CD4-positive, alpha-beta T cell treated with Interleukin-2 at 100 ng/mL for 4 hours (primary cell): ENCODE measurements around the gene MUC5B.

Source experiments
- DNase-seq: peaks from one replicate; pipeline ENCODE4 v3.0.0-alpha.2; 2020; ENCODE audit warnings: low spot score

Gene MUC5B

DNA sequence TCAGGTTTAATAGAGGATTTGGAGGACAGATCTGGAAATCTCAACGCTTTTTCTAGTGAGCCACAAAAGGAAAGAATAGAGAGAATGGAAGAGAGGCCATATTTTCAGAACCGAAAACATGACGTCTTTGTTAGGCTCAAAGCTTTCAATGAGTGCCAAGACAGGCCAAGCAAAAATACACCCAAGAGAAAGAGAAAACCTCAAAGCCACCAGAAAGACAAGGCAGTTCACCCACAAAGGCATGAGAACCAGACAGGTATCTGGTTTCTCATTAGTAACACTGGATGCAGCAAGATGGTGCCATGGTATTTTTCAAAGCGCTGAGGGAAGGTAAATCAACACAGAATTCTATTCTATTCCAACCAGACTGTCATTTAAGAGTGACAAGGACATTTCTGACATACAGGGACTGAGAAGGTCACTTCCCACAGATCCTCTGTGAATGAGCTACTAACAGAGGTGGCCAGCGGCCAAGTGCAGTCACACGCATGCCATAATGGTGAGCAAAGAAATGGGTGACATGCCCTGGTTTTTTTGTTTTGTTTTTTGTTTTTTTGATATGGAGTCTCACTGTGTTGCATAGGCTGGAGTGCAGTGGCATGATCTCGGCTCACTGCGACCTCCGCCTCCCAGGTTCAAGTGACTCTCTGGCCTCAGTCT is 44.7 kb downstream of the MUC5B start:
- DNase-seq, result no peak

DNA sequence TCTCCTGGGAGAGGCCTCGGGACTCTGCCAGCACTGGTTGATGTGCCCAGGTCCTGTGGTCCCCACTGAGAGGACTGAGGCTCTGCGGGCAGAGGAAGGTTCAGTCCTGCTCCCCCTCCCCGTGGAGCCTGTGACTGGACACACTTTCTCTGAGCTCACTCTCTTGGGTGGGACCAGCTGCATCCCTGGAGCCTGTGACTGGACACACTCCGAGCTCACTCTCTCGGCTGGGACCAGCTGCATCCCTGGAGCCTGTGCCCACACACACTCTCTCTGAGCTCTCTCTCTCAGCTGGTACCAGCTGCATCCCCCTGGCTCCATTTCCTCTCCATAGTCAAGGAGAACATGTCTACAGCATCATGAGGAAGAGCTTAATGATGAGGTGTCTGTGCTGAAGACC is 47.1 kb downstream of the MUC5B start:
- no peak for DNase-seq

DNA sequence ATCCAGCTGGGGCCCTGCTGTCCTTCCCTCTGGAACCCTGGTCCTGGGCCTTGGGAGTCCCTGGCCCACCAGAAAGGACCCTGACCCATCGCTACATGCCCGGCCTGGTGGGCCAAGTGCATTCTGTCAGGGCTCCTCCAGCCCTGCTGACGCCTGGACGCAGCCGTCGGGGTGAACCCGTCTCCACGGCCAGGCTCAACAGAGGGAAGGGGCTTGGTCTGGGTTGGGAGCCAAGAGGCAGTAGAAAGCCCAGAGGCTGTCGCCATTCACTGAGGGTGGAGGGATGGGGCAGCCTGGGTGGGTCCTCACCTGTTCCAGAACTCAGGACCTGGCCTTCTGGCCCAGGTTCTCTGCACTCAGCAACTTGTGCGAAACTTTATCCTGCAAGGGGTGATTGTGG is 47.6 kb downstream of the MUC5B start:
- DNase-seq, result no peak

DNA sequence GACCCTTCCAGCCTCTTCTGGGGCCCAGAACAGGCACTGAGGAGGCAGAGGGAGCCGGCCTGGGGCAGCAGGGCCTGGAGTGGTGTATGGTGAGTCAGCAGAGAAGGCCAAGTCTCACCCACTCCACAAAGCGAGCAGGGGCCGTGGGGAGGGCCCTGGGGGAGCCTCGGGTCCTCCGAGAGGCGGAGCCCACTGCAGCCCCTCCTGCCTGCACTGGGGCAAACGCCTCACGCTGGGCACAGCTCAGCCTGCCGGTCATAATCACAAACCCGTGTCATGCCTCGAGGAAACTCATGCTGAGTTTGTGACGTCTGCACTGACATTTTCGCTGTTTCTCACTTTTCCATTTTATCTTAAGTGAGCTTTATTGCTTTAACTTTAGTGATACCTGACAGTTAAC is 48.1 kb downstream of the MUC5B start:
- no peak for DNase-seq

DNA sequence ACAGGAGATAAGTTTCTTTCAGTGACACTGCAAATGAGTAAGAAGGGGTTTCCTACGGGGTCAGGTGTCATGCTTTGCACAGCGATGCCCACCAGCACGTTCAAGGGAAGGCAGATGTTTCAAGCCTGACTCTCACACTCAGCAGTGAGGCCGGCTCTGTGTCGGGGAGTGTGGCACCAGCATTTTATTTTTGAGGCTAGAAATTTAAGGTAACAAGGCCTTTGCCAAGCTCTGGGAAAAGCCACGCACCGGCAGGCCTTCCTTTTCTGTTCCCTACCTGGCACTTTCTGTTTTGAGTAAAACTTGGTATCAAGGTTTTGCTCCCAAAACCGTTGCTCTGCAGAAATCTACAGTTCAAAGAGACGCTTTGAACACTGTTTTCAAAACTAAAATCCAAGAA is 48.5 kb downstream of the MUC5B start:
- no peak for DNase-seq

DNA sequence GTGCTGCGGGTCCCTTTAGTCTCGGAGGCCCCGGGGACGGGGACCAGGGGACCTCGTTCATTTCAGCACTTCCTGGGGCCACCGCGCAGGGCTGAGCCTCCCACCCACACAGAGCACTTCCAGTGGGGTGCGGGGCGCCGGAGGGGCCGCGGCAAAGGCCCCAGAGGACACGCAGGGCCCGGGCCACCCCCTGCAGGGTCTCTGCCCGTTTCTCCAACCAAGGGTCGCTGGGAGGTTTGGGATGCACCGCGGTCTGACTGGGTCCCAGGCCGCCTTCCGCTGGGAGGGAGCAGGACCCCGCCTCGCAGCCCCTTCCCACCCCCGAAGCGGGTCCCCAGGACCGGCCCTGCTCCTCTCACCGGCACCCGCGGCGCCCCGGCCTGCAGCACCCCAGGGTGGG is 49.1 kb downstream of the MUC5B start:
- no peak for DNase-seq

DNA sequence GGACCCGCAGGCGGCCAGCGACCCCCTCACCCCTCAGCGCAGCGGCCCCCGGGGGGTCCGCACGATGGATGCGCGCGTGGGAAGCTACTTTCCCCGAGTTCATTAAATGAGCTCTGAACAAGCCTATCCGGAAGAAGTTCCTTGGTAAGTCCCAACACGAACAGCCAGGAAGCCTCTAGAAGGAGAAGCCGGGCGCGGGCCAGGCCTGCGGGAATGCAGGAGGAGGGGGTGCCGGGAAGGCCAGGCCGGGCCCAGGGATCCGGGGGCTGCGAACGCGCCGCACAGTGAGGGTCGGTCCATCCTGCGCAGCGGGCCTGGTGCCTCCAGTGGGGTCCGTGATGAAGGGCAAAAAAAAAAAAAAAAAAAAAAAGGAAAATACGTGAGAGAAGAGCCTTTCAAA is 49.7 kb downstream of the MUC5B start:
- DNase-seq, result no peak

DNA sequence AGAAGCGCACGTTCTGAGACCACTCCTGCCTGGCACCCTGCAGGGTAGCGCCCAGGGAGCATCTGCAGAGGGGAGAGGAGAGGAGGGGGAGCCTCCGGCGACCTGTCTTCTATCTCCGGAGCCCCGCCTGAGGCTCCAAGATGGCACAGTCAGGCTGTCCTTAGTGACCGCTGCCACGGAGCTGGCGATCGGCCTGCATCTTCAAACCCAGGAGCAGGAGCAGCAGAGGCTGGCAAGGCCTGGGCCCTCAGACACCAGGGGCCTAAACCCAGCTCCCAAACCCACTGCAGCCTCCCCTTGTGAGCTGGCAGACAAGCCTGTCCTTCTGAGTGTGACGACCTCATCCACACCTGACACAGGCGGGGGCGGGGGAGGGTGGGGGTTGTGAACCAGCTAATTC is 51.6 kb downstream of the MUC5B start:
- DNase-seq, result no peak

DNA sequence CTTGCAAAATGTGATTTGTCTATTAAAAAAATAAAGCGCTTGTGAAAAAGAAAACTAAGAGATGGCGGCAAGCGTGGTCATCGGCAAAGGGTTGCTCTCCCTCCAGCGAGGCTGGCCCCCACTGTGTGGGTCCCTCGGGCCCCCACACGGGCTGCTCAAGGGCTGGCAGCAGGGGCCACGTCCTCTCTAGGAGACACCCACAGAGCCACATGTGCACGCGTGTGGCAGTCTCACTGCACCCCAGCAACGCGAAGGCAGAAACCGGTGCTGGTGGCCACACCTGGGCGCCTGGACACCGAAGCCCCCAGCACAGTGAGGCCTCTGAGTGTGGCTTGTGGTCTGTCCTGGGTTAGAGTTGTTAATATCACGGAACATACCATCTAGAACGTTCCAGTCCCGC is 52.2 kb downstream of the MUC5B start:
- DNase-seq, result no peak

DNA sequence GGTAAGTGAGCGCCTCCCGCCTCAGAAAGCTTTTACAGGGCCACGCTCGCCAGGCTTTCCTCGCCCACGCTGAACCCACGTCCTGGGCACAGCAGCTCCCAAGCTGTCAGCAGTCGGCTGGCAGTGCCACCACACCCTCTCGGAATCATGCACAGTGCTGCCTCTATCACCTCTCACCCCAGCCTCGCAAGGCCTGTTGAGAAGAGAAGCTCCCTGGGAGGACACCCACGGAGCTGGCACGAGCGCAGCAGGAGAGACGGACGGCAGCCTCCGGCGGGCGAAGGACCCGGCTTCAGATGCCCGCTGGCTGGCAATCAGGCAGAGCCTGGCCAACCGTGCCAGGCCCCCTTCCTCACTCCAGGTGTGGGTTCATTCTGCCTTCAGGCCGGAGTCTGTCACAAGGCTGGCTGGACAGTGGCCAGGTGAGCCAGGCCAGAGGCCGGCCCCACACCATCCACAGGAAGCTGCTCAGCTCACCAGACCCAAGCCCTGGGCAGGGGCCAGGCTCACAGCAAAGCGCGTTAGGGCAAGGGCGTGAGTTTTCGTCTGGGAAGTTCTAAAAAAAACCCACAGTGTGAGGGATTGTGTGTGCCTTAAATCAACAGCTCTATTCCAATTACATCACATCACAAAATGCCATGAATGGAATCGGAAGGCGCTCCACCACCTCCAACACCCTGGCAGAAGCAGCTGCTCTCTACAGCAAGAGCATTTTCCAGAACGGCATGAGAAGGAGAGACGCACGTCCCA is 53.4 kb downstream of the MUC5B start:
- no peak for DNase-seq

DNA sequence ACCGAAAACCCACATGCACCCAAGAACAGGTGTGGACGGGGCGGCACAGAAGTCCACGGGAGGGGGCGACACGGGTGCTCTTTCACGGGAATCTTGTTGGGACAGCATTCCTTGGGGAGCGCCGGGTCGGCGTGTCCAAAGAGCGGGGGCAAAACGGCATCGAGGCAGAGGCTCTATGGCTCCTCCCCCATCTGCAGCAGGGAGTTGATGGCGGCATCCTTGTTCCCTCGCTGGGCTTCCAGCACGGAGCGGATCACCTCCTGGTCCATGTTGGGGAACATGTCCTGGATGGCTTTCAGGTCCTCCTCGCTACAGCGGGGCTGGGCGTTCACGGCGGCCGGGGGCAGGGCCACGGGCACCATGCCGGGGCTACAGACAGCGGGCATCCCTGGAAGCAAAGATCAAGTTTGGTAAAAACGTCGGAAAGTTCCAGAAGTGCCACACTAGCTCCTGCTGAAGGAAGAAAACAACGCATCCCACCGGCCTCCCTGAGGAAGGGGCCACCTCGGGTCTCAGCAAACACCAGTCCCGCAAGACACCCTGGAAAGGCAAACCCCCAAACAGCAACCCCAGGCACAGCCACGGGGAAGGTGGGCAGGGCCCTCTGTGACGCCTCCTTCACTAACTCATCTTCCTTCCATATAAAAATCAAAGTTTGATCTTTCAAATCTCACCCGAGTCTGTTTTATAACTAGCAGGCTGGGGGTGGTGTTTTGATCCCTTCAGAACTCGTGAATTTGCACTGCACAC is 54.2 kb downstream of the MUC5B start:
- no peak for DNase-seq

DNA sequence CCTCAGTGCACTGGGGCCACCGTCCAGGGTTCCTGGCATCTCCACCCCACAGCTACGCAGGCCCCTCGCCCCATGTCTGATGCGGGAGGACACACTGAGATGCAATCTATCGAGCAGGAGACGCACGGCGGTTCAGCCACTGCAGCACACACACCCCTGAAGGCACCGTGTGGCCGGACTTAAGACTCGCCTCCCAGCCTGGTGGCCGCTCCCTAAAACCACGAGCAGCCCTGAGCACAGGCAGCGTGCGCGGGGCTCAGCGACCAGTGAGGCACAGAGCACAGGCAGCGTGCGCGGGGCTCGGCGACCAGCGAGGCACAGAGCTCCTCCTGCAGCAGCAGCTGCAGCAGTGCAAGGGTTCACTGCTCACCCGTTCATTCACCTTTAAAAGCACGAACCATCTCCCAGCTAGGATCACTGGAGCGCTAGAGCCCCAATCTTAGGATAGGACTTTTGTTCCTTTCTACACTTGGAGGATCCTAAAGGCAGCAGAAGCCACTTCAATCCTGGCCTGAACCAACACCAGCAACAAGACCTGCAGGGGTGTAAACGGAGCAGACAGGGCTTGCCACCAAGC is 55.2 kb downstream of the MUC5B start:
- no peak for DNase-seq

DNA sequence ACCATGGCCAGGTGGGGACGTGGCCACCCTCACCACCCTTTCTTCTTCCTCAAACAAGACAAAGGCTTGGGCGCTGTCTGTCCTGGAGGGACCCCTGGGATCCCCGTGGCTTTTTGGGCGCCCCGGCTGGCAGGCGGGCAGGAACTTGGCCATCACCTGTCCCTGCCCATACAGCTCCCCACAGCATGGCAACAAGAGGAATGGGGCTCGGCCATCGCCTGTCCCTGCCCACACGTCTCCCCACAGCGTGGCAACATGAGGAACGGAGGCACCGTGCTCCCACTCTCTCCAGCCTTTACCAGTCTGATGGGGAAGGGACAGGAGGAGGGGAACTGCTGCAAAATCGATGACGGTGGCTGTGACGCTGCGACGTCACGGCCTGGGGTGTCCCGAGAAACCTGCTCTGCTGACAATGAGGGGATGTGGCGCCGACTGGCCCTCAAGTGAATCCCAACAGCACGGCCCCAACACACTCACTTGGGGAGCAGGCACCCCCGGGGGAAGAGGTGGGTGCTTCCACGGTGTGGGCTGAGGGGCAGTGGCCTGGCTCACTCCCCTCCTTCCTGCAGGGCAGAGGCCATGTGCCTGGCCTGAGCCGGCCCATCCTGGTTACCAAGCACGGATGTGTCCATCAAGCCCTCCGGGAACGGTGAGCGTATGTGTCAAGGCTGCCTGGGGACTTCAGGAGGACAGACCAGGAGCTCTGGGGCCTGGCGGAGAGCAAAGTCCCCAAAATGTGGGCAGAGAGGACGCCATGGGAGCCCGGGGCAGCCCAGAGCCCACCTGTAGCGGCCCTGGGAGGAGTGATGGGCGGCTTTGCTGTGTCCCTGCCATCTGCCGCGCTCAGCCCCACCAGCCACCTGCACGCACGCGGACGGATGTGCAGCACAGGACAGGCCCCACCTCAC is 56.2 kb downstream of the MUC5B start:
- no peak for DNase-seq

DNA sequence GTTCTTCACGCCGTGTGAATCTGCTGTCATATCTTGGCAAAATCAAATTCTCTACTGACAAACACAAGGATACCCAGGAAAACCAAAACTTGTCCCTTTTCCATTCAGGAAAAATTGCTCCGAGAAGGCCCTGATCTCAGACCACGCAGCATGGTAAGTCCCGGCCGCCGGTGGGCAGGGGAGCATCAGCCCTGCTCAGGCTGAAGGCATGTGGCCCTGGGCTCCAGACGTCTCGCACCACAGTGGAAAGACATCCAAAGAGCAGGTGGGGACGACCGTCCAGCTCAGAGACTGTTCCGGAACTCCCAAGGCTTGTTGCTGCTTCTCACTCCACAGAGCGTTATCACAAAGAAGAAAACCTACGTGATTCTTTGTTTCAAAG is 56.8 kb downstream of the MUC5B start:
- DNase-seq, result no peak

DNA sequence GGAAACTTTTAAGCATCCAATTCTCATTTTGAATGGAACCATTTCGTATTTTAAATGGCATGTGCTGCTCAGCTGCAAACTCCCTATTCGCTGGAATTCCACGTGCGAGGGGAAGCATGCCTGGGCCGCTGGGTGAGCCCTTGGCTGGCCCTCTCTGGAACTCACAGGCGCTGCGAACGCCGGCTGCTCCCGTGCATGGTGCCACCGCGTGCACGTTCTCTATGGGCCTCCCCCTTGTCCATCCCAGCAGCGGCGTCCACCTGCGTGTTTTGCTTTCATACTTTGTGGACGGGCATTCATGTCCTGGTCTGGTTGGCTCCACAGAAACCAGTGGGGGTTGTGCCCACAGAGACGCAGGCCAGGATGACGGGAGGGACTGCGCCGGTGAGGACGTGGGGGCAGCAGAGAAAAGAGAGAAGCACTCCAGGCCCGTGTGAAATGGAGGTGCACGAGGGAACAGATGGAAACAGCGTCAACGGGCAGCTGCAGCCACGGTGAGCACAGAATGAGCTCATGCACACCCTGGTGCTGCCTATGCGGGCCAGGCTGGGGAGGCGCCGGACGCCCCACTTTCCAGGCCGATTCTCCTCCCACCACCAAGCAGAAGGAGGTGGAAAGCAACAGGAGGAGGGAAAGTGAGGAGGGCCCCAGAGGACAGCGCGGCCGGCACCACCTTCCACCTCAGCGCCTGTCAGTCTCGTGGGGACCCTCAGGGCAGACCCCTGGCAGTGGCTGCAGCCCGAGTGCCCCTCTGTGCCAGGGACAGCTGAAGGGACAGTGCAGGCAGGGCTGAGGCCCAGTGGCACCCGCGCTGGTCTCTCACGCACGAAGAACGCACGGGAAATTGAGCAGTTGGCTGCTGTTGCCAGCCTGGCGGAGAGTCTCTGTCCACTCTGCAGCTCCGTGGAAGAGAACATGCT is 57.5 kb downstream of the MUC5B start:
- no peak for DNase-seq

DNA sequence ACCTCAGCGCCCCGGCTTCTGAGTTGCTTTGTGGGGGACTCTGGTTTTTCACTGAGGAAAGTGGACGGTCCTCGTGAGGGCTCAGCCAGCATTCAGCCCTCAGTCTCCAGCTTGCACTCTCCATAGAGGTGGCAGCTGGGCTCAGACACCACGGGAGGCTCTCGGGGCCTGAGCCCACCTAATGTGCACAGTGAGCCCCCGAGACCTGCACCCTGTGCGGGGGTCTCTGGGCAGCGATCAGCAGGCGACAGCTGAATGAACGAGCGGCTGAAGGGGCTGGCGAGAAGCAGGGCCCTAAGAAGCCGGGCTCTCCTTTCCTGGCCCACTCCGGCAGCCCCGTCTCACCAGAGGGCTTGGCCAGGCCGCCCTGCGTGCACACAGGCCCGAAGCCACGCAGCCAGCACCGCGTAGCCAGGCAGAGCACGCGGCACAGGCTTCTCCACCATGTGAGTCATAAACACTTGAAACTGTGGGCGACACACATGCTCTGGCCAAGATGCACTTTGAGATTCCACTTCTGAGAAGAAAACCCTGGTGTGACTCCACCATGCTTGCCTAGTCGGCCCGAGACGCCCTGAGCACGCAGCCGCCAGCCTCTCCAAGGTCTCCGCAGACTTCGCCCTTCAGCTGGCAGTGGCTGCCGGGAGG is 58.6 kb downstream of the MUC5B start:
- no peak for DNase-seq

DNA sequence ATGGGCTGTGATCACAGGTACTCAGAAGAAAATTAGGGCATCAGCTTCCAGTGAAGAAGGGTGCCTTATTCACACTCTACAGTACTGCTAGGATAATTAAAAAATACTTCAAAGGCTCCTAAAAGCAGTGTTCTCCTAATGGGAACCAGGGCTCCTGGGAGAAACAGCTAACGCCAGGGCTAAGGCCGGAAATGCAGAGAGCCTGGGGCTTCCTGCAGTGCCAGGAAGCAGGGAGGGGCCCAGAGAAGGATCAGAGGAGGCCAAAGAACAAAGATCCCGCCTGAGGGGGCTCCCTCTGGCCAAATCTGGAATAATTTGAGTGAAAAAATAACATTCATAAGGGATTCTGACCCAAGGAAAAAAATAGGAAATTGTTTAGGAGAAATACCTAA is 59.1 kb downstream of the MUC5B start:
- no peak for DNase-seq

DNA sequence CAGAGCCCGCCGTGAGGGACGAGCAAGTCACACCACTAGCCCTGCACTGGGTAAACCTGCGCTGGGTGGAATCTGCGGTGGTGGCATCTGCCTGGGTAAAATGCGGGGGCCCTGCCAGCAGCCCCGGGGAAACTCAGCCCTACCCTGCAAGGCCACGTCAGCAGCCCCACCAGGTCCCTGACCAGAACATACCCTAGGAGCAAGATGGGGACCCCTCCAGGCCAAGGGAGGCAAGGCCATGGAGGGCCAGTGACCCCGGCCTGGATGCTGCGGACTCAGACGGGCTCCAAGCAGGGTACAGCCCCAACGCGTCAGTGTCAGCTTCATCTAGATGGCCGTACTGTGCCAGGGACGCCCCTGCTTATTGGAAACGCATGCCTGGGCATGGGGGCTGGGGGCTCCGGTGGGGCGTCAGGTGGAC is 60.2 kb downstream of the MUC5B start:
- no peak for DNase-seq

DNA sequence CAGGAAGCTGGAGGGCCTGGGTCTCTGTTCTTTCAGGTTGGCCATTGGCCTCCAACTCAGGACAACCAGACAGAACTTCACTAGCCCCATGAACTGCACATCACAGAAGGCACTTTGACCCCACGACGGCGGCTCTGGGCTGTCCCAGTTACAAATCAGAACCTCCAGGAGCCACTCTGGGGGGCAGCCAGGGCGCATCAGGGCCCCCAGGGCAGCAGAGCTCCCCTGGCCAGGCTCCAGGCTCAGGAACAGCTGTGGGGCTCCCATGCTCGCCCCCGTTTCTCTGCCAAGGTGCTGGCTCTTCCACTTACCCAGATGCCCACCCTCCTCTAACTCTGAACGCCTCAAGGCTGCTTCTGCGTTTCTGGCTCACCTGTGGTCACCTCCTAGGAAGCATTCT is 61.0 kb downstream of the MUC5B start:
- no peak for DNase-seq

DNA sequence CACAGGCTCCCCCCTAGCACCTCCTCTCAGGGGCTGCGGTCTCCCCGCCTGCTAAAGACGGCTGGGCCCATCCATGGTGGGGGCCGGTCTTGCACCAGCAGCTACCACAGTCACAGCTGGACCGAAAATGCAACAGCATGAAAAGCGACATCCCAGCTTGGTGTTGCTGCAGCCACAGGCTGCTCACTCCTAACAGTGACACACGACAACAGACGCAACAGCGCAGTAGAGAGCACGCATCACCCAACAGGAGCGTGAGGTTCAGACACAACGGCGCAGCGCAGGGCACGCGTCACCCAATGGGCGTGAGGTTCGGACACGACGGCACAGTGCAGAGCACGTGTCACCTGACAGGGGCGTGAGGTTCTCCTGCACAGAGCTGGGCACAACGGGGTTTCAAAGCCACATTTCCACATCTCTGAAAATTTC is 62.5 kb downstream of the MUC5B start:
- DNase-seq, result no peak
